BLaER1 treated with 17β-estradiol and CSF1 and Interleukin-3, amounts not matched to agents 10 nM and 100 nM (cell line): Measurements from ENCODE around the gene FLT1.

Experiments used
- H3K27ac ChIP-seq, 11 experiments: shearing (Covaris generic); formaldehyde crosslinking; 2 replicates each; pipeline ENCODE4 v1.8.1; 2022
- H3K27me3 ChIP-seq, 11 experiments: shearing (Covaris generic); formaldehyde crosslinking; 2 replicates each; pipeline ENCODE4 v1.8.1; 2022
- H3K36me3 ChIP-seq, 11 experiments: shearing (Covaris generic); formaldehyde crosslinking; 2 replicates each; pipeline ENCODE4 v1.8.1; 2022
- H3K4me1 ChIP-seq, 10 experiments: shearing (Covaris generic); formaldehyde crosslinking; 2 replicates each; pipeline ENCODE4 v1.8.1; 2022
- H3K4me2 ChIP-seq, 11 experiments: shearing (Covaris generic); formaldehyde crosslinking; 2 replicates each; pipeline ENCODE4 v1.8.1; 2022
- H3K4me3 ChIP-seq, 10 experiments: shearing (Covaris generic); formaldehyde crosslinking; 2 replicates each; pipeline ENCODE4 v1.8.1; 2022
- H3K9ac ChIP-seq, 11 experiments: shearing (Covaris generic); formaldehyde crosslinking; 2 replicates each; pipeline ENCODE4 v1.8.1; 2022
- H3K9me3 ChIP-seq, 11 experiments: shearing (Covaris generic); formaldehyde crosslinking; replicated peaks in 1 of 11; 2 replicates each; pipeline ENCODE4 v1.8.1; 2022
- H4K20me1 ChIP-seq, 11 experiments: shearing (Covaris generic); formaldehyde crosslinking; 2 replicates each; pipeline ENCODE4 v1.8.1; 2022
- Cebpa-rat ChIP-seq, 11 experiments: shearing (Covaris generic); IDR thresholded peaks; 2 replicates each; pipeline ENCODE4 v1.8.1; 2022

Gene FLT1

DNA sequence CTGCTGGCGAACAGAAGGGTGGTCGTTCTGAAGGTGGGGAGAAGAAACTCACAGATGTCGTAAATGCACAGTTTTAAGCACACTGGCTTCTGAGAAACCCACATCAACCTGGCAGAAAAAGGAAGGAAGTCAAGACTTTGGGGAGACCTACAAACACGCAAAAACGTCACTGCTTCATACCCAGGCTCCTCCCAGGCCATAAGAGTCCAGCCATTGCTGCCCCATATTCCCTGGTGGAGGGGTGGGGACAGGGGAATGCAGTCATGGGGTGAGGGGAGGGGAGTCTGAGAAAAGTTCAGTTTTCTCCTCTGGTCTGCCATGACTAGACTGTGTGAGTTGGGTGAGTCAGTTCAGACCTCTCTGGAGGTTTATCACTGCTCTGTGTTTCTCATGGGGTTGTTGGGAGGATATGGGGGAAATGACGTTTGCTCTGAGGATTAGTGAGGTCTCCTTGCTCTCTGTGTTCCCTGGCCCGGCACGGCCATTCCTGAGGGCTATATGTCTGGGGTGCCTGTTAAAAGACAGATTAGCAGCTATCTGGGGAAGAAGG, 139.0 kb downstream of the FLT1 start:
- Histone ChIP-seq H3K27me3 (peaks cover 0 to 31% (median 0%) of the 10 kb centered on the region in 11 experiments; a peak in 7 of 22 replicates), H3K9me3 (peaks cover 0 to 23% (median 12%) of the 10 kb centered on the region in 11 experiments; a peak in 13 of 22 replicates), H3K9ac (peak overlapping the region in 1 of 11 experiments; percentile 36; a peak in 1 of 22 replicates), H3K4me1 (peaks cover 51 to 60% (median 56%) of the 10 kb centered on the region in 10 experiments), H3K4me2 (peak overlapping the region; percentile 53 to 76 (median 68)), H3K36me3 (peaks cover 0 to 19% (median 6%) of the 10 kb centered on the region in 11 experiments; a peak in 7 of 22 replicates), H3K27ac (peak overlapping the region in 8 of 11 experiments; percentile 2 to 61 (median 32); a peak in 14 of 22 replicates), H4K20me1 (no peaks in the 10 kb centered on the region; a peak in 1 of 22 replicates), H3K4me3 (no peak overlapping the region)
- no peak for TF ChIP-seq Cebpa-rat (IDR thresholded peaks at IDR 0.05)

DNA sequence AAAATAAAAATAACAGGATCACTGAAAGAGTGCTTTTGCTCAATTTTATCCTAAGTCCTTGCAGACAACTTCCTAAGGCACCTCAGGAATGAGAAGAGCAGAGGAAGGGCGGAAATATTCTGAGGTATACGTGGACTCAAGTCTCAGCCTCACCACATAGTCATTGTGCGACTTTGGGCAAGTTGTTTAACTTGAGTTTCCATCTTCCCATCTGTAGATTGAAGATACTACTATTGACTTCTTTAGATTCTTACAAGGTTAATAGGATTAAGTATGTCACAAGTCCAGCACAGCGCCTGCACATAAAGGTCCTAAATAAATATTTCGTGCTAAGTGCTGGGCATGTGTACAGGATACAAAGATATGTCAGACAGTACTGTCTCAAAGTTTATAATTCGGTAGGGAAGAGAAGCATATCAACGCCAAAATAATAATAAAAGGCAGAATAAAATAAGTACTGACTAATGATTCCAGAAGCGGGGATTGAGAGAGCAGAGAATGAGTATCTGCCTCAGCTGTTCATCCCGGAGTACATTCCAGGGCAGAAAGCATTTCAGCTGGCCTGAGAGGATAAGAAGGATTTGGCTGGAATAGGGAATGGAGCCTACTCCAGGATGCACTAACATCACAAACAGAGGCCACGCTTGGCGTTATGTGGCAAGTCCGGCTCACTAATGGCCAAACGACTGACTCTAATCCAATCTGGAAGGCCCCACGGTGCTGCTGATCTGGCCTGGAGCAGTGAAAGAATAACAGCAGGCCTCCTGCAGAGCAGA, 139.7 kb downstream of the FLT1 start:
- H4K20me1 ChIP-seq, result peaks cover 0 to 6% (median 0%) of the 10 kb centered on the region in 11 experiments; a peak in 3 of 22 replicates
- peaks cover 0 to 21% (median 7%) of the 10 kb centered on the region in 11 experiments; a peak in 8 of 22 replicates for H3K36me3 ChIP-seq
- H3K27ac ChIP-seq, result peak overlapping the region in 5 of 11 experiments; percentile 14 to 49 (median 47); a peak in 9 of 22 replicates
- peaks cover 0 to 37% (median 0%) of the 10 kb centered on the region in 11 experiments; a peak in 8 of 22 replicates for H3K27me3 ChIP-seq
- H3K4me1 ChIP-seq, result peaks cover 51 to 64% (median 57%) of the 10 kb centered on the region in 10 experiments
- no peak overlapping the region for H3K9ac ChIP-seq
- TF ChIP-seq Cebpa-rat (IDR thresholded peaks at IDR 0.05), result no peak
- peak overlapping the region; percentile 53 to 76 (median 68) for H3K4me2 ChIP-seq
- H3K9me3 ChIP-seq, result peaks cover 0 to 23% (median 12%) of the 10 kb centered on the region in 11 experiments; a peak in 13 of 22 replicates
- no peak overlapping the region for H3K4me3 ChIP-seq

DNA sequence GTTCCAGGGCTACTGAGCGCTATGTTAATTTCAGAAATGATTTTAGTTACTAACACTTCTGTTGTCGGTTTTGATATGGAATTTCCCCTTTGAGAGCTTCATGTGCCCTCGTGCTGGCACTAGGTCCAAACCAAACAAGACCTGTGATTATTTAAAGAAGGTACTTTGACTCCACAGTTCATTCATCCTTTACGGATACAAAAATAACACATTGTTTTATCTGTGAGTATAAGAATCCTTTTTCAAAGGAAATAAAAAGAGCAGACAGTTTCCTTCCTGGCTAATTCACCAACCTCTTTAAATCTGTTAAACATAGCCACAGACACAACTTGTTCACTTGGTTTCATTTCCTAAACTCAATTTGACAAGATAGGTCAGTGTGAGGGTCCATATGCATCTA, 141.2 kb downstream of the FLT1 start:
- H3K9ac ChIP-seq, result peak overlapping the region in 2 of 11 experiments; percentile 24 to 45; a peak in 2 of 22 replicates

DNA sequence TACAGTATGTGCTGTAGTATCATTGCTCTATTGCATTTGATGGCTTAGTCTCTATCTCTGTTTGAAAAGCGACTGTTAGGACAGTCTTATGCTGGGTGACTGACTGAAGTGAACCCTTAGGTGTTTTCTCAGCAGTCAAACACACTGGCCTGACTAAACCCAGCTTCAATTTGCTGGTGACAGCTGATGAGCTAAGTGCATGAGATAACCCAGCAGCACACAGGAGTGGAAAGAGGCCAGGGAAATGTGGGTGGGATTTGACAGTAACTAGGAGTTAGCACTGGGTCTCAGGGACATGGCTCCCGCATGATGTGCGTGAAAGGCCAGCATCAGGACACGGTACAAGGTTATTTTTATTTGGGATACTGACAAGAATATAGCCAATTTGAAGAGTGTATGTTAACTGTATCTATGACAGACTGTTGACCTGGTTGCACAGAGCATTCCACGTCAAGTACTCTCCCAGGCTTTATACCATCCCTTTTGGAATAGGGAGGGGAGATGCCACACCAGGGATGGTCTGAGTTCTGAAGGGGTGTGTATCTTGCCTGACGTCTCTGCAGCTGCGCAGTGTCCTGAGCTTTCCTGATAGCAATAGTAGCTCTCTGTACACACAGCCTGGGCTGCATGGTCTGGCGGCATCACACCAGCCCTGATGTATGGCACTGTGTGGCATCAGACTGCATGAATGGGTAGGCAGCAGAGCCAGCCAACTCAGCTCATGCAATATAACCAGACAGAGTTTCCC, 144.8 kb downstream of the FLT1 start:
- TF ChIP-seq Cebpa-rat (IDR thresholded peaks at IDR 0.05), result no peak
- 0 out of 22 replicates have a peak, but pooled peaks cover 0 to 4% (median 0%) of the 10 kb centered on the region in 11 experiments for H3K9me3 ChIP-seq
- peak overlapping the region in 2 of 11 experiments; percentile 12 to 23; a peak in 1 of 22 replicates for H3K4me2 ChIP-seq
- no peak overlapping the region for H3K27ac ChIP-seq
- peaks cover 3 to 22% (median 9%) of the 10 kb centered on the region in 11 experiments; a peak in 14 of 22 replicates for H3K36me3 ChIP-seq
- H3K27me3 ChIP-seq, result peaks cover 0 to 83% (median 0%) of the 10 kb centered on the region in 11 experiments; a peak in 8 of 22 replicates
- peaks cover 25 to 45% (median 36%) of the 10 kb centered on the region in 10 experiments for H3K4me1 ChIP-seq
- H4K20me1 ChIP-seq, result peaks cover 0 to 43% (median 0%) of the 10 kb centered on the region in 11 experiments; a peak in 4 of 22 replicates
- H3K4me3 ChIP-seq, result no peak overlapping the region
- H3K9ac ChIP-seq, result no peak overlapping the region

More for the DNA sequence above, 141.2 kb downstream of the FLT1 start:
- Histone ChIP-seq H3K4me2 (peak overlapping the region; percentile 23 to 76 (median 58)), H3K27ac (peak overlapping the region in 5 of 11 experiments; percentile 5 to 48 (median 30); a peak in 7 of 22 replicates), H3K9me3 (peaks cover 0 to 9% (median 0%) of the 10 kb centered on the region in 11 experiments; a peak in 3 of 22 replicates), H3K27me3 (peaks cover 0 to 53% (median 0%) of the 10 kb centered on the region in 11 experiments; a peak in 8 of 22 replicates), H3K4me1 (peaks cover 50 to 64% (median 57%) of the 10 kb centered on the region in 10 experiments), H3K4me3 (peak overlapping the region in 1 of 10 experiments; percentile 20; a peak in 2 of 20 replicates), H4K20me1 (peaks cover 0 to 19% (median 0%) of the 10 kb centered on the region in 11 experiments; a peak in 3 of 22 replicates), H3K36me3 (peaks cover 0 to 24% (median 4%) of the 10 kb centered on the region in 11 experiments; a peak in 7 of 22 replicates)
- no peak for TF ChIP-seq Cebpa-rat (IDR thresholded peaks at IDR 0.05)

DNA sequence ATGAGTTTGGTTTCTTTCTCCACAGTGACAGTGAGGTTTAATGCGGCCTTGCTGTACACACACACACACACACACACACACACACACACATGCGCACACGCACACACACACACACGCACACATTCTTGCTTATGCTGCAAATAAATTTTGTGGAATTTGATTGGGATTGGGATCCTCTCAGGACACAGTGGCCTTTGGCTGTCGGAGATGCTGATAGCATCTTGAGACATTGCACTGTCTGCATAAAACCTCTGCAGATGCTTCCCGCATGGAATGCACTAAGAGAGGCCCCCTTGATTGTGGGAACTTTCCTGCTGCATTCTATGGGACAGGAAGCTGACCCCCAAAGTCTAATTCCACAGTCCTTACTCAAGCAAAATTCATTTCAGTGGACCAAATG, 145.6 kb downstream of the FLT1 start:
- Histone ChIP-seq H3K36me3 (peaks cover 3 to 27% (median 17%) of the 10 kb centered on the region in 11 experiments; a peak in 16 of 22 replicates), H3K9ac (no peak overlapping the region), H4K20me1 (peaks cover 0 to 43% (median 0%) of the 10 kb centered on the region in 11 experiments; a peak in 4 of 22 replicates), H3K27ac (no peak overlapping the region), H3K4me3 (no peak overlapping the region), H3K4me1 (peaks cover 25 to 38% (median 32%) of the 10 kb centered on the region in 10 experiments), H3K27me3 (peaks cover 0 to 89% (median 0%) of the 10 kb centered on the region in 11 experiments; a peak in 8 of 22 replicates), H3K4me2 (no peak overlapping the region), H3K9me3 (0 out of 22 replicates have a peak, but pooled peaks cover 0 to 4% (median 0%) of the 10 kb centered on the region in 11 experiments)
- TF ChIP-seq Cebpa-rat (IDR thresholded peaks at IDR 0.05), result no peak

DNA sequence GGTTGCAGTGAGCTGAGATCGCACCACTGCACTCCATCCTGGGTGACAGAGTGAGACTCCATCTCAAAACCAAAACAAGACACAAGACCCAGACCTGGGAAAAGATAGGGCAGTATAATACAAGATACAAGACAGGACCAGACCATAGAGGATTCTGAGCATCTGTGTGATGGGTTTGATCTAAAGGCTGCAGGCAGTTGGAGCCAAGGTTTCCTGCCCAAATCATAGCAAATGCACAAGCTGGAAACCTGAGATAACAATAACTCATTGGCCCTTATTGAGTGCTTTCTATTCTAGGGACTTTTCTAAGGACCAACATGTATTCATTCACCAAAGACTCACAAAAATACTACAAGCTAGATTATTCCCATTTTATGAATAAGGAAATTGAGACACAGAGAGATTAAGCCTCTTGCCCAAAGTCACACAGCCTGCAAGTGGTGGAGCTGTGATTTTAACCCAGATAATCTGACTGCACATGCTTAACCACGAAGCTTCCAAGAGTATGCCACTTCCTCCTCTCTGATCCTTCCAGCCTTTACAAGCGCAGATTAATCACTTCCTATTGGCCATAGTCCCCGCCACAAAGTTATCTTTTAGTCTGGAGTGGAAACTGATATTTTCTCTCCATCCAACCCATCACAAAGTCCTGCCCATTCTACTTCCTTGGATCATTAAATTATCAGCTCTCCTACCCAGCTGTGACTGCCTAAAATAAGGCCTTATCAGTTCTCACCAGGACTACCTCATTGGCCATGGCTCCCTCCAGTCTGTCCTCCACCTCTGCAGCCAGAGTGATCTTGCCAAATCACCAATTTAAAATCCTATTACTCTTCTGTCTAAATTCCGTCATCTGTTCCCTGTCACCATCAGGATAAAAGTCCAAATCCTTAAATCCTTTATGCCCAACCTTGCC, 147.2 kb downstream of the FLT1 start:
- Histone ChIP-seq H4K20me1 (peaks cover 0 to 43% (median 0%) of the 10 kb centered on the region in 11 experiments; a peak in 5 of 22 replicates), H3K4me1 (peaks cover 11 to 21% (median 16%) of the 10 kb centered on the region in 10 experiments; a peak in 19 of 20 replicates), H3K4me3 (no peak overlapping the region), H3K27me3 (peaks cover 0 to 91% (median 0%) of the 10 kb centered on the region in 11 experiments; a peak in 8 of 22 replicates), H3K4me2 (peak overlapping the region in 8 of 11 experiments; percentile 10 to 46 (median 27); a peak in 12 of 22 replicates), H3K36me3 (peaks cover 3 to 34% (median 22%) of the 10 kb centered on the region in 11 experiments; a peak in 17 of 22 replicates), H3K9me3 (0 out of 22 replicates have a peak, but pooled peaks cover 0 to 4% (median 0%) of the 10 kb centered on the region in 11 experiments), H3K27ac (no peak overlapping the region), H3K9ac (no peak overlapping the region)
- no peak for TF ChIP-seq Cebpa-rat (IDR thresholded peaks at IDR 0.05)

DNA sequence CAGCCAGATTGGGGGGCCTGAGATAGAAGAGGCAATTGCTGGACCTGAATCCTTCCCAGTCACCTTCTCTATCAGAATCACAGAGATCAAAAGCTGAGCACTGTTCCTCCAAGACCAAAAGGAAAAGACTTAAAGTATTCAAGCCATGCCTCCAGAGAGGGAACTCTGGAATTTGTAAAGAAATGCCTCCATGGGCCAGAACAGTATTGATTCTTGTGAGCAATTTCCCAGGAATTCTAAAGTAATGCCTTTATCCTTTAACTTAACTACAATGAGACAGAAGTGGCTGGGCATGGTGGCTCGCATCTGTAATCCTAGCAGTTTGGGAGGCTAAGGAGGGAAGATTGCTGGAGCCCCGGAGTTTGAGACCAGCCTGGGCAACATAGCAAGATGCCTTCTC, 148.8 kb downstream of the FLT1 start:
- no peak for TF ChIP-seq Cebpa-rat (IDR thresholded peaks at IDR 0.05)
- Histone ChIP-seq H3K27me3 (peaks cover 0 to 89% (median 0%) of the 10 kb centered on the region in 11 experiments; a peak in 8 of 22 replicates), H3K9me3 (no peaks in the 10 kb centered on the region), H3K4me1 (peaks cover 9 to 16% (median 13%) of the 10 kb centered on the region in 10 experiments; a peak in 19 of 20 replicates), H3K36me3 (peaks cover 3 to 38% (median 22%) of the 10 kb centered on the region in 11 experiments; a peak in 15 of 22 replicates), H4K20me1 (peaks cover 0 to 43% (median 0%) of the 10 kb centered on the region in 11 experiments; a peak in 5 of 22 replicates), H3K9ac (no peak overlapping the region), H3K4me3 (no peak overlapping the region), H3K4me2 (no peak overlapping the region), H3K27ac (no peak overlapping the region)
